GF-D8 (cell line): ENCODE measurements around the gene LYSMD3.

Experiments
- DNase-seq: peaks from one replicate; lab custom pipeline; 2025; lab: John Stamatoyannopoulos, UW

Gene LYSMD3

GRCh38 chr5:90479611-90480385 is 49.6 kb downstream of the LYSMD3 start:
- no peak for DNase-seq

DNA sequence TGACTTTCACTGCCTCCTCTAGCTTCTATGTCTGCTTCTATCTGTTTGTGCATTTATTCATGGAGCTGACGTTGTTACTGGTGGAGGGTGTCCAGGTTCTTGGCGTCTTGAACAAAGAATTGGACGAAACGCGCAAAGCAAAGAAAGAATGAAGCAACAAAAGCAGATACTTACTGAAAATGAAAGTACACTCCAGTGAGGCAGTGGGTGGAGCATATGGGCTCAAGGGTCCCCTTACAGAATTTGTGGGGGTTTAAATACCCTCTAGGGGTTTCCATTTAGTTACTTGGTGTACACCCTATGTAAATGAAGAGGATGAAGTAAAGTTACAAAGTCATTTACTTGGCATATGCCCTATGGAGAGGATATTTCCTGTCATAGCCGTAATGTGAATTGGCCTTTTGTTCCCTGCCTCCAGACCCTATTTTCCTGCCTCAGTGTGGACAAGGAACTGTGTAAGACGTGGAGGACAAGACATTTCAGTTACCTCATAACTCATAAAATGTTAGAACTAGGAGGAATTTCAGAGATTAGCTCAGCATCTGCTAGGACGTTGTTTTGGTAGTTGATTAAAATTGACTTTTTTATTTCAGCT is 51.7 kb downstream of the LYSMD3 start:
- DNase-seq = no peak

GRCh38 chr5:90477073-90477472 is 52.3 kb downstream of the LYSMD3 start:
- DNase-seq = no peak

GRCh38 chr5:90476391-90476790 is 53.0 kb downstream of the LYSMD3 start:
- no peak for DNase-seq

DNA sequence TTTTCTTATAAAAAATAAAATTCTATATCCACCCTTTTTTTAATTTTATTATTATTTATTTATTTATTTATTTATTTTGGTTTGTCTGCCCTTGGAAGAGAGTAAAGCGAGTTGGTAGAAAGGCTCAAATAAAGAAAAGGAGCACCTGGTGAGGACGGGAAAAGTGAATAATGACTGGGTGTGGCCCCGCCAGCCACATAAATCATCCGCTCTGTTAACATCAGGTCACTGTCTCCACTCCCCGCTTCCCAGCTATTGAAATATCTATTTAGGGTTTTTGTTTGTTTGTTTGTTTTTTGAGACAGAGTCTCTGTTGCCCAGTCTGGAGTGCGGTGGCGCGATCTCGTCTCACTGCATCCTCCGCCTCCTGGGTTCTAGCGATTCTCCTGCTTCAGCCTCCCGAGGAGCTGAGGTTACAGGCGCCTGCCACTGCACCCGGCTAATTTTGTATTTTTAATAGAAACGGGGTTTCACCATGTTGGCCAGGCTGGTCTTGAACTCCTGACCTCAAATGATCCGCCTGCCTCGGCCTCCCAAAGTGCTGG is 53.9 kb downstream of the LYSMD3 start:
- no peak for DNase-seq

- peak; percentile 60 for DNase-seq
These were observed 54.9 kb downstream of the LYSMD3 start, which contains the start of the genes MBLAC2 and POLR3G for GRCh38 chr5:90474235-90475107. TSS of gene MBLAC2 (minus strand) at chr5:90474771. CDS start at chr5:90474292, 479 bp downstream. TSS of gene POLR3G (plus strand) at chr5:90474864. CDS start at chr5:90485568, 10,704 bp downstream.

GRCh38 chr5:90473396-90474234 is 55.8 kb downstream of the LYSMD3 start:
- DNase-seq = no peak

GRCh38 chr5:90472783-90473395 is 56.5 kb downstream of the LYSMD3 start:
- no peak for DNase-seq
